GM19035 (cell line): ENCODE results near the gene BBS9.
A peak's percentile ranks its signal among the peaks of the same experiment; 100 is the strongest.

Experiments
- ATAC-seq: cut with Tn5 transposase; IDR thresholded peaks from one replicate; pipeline ENCODE4 v1.9.1; 2021; ENCODE audit not compliant: unreplicated experiment

The BBS9 gene

DNA sequence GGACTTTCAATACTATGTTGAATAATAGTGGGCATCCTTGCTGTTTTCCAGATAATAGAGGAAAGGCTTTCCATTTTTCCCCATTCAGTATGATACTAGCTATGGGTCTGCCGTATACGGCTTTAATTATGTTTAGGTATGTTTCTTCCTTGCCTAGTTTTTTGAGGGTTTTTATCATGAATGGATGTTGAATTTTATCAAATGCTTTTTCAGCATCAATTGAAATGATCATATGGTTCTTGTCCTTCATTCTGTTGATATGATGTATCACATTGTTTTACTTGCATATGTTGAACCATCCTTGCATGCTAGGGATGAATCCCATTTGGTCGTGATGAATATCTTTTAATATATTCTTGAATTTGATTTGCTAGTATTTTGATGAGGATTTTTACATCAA is 11.0 kb upstream of the BBS9 start:
- ATAC-seq: no peak

DNA sequence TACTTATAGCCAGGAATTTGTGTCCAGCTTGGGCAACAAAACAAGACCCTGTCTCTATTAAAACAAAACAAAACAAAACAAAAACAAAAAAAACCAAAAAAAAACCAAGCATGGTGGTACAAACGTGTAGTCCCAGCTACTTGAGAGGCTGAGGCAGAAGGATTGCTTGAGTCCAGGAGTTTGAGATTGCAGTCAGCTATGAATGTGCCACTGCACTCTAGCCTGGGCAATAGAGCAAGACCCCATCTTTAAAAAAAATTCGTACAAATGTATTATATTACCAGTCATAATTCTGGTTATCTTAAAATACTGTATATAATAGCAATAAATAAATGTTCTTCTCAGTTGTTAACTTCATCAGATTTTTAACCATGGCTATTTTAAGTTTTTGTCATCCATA is 2.3 kb upstream of the BBS9 start:
- ATAC-seq: no peak

DNA sequence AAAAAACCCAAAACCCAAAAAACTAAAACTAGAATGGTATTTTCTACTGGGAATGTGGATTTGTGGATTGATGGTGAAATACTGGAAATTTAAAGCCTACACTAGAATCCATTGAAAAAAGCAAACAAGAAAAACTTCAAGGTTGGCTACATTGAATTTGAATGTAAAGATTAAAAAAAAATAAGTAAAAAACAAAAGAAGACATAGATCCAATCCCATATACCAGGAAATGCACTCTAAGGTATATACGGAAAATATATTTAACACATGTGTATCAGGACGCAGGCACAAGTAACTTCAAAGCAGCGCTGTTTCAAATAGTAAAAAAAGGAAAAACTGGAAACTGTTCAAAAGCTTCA is 754 bp upstream of the BBS9 start:
- ATAC-seq: no peak

DNA sequence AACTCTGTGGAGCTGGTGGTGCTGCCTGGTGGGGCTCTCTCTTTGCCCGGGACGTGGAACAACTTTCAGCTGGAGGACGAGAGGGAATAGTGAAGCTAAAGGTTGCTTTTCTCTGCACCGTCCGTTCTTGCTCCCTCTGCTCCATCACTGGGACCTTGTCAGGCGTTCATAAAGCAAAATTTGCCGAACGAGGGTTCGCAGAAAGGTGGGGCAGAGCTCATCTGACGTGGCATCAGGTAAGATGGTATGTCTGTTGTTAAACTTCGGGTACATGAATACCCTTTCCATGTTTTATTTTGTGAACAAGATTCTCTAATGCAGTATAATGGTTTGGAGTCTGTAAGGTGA is 416 bp downstream of the BBS9 start:
- peak; percentile 3 for ATAC-seq

DNA sequence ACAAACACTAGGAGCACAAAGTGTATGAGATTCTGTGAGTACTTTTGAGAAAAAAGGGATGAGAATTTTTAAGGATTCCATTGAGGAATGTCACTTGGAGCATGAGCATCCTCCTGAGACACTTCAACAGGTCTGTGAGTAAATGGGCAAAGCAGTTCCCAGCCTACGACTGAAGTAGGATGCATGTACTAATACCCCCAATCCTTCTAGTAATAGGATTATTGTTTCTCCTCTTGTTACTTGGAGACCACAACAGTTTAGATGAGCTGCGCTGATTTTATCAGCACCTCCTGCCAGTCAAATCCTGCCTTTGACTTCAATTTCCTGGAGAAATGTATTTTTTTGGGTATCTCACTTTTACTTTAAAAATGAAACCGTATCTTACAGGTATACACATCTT is 820 bp downstream of the BBS9 start:
- ATAC-seq: no peak

DNA sequence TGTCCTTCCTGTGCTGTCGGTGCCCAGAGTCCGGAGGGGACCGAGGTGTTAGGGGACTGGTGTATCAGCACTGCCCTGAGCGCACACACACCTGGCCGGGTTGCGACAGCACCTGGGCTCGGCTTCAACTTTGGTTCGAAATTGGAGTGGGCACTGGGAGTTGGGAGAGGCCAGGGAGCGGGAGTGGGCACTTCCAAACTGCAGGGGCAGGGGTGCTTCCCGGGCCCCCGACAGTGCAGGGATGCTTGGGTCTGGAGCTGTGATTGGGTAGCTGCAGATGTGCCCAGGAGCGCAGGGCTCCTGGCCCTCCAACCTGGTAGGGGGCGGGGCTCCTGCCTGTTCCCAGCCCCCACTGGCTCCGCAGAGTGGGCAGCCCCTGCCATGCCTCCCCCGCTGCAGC is 7.7 kb downstream of the BBS9 start:
- ATAC-seq: no peak

DNA sequence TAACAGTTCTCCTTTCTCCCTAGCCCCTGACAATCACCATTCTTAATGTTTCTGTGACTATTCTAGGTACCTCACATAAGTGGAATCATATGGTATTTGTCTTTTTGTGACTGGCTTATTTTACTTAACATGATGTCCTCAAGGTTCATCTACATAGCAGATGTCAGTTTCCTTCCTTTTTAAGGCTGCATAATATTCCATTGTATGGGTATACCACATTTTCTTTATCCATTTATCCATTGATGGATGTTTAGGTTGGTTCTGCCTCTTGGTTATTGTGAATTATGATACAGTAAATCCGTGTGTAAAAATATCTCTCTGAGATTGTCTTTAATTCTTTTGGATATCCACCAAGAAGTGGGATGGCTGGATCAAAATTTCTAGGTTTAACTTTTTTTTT is 13.2 kb downstream of the BBS9 start:
- ATAC-seq: no peak

DNA sequence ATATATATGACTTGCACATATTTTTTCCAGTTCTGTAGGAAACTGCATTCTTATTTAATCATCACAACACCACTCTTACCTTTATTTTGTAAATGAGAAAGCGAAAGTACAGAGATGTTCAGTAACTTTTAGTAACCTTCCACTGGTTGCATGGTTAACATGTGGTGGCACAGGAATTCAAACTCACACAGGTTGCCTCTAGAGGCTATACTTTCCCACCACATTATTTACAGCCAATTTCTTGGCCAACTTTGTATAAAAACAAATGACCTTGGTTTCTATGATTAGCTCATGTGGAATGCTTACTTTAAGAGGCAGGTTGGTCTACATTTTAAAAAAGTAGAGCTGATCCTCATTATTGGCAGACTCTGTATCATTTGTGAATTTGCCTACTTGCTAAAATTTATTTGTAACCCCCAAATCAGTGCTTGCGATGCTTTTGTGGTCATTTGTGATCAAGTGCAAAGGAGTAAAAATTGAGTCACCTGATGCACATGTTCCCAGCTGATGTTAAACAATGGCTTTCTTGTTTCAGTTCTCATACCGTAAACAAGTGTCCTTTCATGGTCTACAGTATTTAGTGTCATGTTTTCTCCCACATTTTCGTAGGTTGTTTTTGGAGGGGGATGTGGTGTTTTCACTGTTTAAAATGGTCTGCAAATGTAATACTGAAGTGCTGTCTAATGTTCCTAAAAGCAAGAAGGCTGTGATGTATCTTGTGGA is 14.8 kb downstream of the BBS9 start:
- ATAC-seq: no peak

DNA sequence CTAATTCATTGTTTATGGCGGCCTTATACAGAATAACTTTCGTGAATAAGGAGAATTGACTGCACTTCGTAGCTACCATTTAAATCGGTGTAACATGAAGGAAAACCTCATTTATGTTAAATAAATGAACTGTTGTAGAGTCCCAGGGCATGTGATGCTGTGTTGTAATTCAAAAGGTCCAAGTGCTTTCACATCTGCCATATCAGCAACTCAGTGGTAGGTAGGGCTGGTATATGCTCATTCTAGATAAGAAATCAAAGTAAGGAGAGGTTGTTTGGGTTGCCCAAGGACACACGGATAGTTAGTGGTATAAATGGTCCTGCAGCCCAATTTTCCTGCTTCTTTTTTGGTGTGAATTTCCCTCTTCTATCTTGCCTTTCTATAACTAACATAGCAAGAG is 15.8 kb downstream of the BBS9 start:
- no peak for ATAC-seq

DNA sequence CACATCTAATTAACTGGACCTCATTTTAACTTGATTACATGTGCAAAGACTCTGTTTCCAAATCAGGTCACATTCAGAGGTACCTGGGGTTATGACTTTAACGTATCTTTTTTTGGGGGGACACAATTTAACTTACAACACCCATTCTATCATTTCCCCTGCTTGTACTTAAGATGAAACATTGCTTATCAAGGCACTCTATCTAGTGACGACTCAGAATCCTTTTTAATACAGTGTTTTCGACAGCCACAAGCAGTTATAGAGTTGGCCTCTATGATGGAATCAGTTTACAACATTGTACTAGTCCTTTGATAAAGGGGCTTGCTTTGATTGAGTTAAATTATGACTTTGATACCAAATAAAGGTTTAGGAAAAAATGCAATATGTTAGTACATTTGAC is 22.7 kb downstream of the BBS9 start:
- ATAC-seq: no peak

DNA sequence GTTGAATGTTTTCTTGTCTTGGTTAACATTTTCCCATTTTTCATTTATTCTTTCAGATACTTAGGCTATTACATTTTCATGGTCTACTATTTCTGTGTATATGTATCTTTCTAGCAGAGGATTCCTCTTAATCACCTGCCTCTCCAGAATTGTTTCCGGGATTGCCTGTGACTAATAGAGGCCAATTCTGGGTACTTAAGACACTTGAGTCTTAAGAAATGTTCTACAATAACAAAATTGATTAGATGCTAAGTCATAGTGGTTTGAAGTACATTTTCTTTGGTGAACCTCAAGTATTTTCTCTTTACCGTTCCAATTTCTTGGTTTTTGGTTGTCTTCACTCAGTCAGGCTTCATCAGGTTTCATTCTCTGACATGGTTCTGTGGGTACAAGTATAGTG is 26.4 kb downstream of the BBS9 start:
- no peak for ATAC-seq

DNA sequence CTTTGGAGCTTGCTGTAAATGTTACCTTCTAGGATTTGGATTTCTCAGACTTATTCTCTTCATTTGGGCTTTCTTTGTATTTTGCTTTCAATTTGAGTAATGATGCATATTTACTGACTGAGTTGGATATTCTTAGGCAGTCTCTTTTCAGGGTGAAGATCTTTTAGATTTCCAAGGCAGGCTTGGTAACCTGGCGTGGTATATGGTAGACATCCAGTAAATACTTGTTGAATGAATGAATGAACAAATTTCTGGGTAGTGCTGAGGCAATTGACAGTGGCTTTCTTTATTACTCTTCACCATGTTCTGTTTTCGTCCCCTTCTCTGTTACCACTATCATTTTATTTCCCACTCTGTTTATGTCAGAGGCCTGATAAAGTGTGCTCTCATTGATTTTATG is 27.1 kb downstream of the BBS9 start:
- no peak for ATAC-seq

DNA sequence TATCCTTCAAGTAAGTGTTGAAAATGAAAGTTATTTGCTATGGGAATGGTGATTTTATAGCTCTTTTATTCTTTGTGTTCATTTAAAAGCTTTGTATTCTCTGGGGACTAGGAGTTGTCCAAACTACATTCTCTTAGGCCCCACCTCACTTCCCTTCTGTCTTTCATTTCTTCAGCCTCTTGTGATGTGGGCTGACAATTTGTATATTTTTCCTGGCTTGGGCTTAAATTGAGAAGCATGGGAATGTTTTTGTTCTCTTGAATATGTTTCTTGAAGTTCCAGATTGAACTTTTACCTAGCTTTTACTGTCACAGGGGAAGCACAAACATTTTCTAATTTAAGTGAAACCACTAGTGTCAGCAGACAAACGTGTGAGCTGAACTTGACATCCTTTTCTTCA is 27.9 kb downstream of the BBS9 start:
- ATAC-seq: no peak

DNA sequence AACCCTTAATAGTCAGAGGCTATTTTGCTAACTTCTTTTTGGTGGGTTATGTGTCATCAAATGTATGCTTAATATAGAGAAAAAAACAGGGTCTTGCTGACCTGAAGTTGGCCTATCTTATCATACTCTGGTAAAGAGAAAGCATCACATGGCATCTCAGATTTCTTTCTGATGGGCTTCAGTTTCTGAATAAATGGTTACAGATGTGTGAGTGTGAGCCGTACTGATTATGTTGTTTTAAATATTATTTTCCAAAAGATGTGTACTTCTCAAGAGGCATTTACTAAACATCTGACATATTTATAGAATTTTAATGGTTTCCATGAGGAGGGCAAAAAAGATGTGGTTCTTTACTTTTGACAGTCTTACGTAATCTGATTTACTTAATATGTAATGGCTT is 28.4 kb downstream of the BBS9 start:
- ATAC-seq: no peak

DNA sequence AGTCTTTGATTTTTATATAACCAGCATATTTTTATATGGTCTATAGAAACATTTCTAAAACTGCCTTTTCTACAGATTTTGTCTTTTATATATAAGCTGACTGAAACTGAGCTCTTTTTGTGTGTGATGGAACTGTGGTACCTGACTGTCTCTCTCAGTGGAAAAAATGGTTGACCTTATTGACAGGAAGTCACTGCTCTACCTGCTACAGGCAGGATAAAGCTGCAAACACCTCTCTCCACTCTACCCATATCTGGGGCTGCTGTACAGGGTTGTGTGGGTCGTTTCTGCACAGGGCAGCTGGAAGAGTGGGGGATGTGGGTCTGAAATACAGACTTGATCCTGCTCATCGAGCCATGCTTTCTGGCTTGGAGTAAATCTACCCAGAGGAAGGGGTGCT is 48.5 kb downstream of the BBS9 start:
- ATAC-seq: no peak

DNA sequence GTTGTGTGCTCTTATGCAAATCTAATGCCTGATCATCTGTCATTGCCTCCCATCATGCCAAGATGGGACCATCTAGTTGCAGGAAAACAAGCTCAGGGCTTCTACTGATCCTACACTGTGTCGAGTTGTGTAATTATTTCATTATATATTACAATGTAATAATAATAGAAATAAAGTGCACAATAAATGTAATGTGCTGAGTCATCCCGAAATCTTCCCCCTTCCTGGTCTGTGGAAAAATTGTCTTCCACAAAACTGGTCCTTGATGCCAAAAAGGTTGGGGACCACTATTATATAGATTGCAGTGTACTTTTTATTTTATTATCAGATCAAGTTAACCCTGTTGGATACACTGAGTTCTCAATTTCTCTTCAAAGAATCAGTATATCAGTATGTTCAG is 50.2 kb downstream of the BBS9 start:
- ATAC-seq: no peak

DNA sequence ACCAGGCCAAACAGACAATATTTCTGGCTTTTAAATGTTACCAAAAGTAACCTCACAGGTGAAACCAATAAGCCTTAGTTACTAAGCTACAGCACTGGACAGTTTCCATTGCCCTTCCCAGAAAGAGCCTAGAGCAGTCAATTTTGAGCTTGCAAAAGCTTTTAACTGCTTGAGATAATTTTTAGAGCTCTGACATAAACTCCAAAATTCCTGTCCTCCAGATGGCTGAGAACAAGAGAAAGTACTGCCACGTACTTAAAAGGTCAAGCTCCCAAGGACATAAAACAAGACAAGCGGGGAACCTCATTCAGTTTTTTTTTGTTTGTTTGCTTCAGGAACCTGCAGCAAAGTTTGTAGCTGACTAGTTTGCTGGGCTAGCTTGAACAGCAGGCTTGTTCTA is 54.1 kb downstream of the BBS9 start:
- ATAC-seq: no peak

DNA sequence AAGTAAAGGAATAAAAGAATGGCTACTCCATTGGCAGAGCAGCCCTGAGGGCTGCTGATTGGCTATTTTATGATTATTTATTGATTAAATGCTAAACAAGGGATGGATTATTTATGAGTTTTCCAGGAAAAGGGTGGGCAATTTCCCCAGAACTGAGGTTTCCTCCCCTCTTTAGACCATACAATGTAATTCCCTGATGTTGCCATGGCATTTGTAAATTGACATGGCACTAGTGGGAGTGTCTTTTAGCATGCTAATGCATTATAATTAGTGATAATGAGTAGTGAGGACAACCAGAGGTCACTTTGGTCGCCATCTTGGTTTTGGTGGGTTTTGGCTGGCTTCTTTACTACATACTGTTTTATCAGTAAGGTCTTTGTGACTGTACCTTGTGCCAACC is 55.5 kb downstream of the BBS9 start:
- ATAC-seq: no peak

DNA sequence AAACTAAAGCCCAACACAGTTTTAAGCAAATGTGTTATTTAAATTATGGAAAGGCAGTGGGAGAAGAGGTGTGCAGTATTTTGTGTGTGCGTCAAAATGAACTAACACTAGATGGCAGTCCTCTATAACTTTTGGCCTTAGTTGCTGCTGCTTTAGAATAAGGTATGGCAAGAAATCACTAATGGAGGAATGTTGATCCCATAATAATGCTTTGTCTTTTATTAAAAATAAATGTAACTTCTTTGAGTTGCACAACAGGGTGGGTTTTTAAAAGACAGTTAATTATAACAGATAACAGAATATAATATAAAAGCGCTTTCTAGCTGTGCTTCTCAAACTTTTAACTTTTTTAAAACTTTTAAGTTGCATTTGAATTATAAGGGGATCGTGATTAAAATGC is 56.4 kb downstream of the BBS9 start:
- peak; percentile 88 for ATAC-seq

DNA sequence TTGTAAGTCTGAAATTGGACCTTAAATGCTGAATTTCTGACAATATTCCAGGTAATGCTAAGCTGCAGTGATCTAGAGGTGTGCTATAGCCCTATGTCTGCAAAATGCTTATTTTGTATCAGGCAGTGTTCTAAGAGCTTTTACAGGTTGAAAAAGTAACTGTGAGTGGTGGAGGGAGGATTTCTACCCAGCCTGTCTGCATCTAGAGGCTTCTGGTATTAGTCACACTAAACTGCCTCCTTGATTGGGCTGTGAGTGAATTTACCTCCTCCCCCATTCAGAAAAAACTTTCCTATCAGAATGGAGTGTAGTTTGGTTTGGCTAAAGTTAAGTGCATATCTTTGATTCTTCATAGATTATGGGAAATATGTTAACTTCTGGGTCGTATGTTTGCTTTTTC is 56.8 kb downstream of the BBS9 start:
- ATAC-seq: no peak

DNA sequence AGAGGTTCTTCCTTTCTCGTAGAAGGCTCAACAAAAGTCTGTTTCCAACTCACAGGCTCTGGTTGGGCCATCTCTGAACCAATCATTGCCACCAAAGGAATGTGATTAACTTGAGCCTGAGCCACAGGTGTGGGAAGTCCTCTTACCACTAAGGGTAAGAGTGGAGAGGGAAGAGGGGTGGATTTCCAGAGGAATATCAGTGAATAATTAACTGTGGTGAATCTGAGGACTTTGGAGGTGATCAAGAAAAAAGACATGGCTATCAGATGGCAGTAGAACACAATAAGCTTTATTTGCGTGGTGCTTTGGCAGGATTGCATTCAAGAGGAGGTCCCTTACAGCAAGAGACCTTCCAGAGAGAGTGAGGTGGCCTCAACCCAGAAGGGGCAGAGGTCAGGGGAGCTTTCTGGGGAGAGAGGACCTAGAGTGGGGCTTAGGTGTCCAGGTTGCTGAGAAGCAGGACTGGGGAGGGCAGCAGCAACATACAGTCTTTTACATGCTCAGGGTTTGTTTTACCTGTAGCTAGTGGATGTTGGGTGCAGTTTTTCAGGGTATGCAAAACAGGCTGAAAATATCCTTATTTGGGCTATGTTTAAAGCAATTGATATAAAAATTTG is 61.4 kb downstream of the BBS9 start:
- peak; percentile 25 for ATAC-seq

DNA sequence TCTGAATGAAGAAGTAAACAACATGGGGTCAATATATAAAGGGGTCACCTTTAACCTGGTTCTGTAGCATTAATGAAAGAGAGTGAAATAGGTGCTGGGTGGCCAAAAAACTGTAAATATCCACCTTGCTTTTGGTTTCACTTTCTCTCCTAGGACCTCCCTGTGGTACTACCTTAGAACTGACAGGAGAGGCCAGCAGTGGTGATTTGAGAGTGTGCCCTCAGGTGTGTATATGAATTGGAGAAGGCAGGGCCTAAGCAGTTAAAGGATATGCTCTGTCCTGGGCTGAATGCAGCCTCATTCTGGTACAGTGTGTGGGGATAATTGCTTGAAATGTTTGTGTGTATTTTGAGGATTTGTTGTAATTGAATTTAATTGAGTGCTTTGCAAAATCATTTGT is 62.0 kb downstream of the BBS9 start:
- ATAC-seq: peak; percentile 83

DNA sequence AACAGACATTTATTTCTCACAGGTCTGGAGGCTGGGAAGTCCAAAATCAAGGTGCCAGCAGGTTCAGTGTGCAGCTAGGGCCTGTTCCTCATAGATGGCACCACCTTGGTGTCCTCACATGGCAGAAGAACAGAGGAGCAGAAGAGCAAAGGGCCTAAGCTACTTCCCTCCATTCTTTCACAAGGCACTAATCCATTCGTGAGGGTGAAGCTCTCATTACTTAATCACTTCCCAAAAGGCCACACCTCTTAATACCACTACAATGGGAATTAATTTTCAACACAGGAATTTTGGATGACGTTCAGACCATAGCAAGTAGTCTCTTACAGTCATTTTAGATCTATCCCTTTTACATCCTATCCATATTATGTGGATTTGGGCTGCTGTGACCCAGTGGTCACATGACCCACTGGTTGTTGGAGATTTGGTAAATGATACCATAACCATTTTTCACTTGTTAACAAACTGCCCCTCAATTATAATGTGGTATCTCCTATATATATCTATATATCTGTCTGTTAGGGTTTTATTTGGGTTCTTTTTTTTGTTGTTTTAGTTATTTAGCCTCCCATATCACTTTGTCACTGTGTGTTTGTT is 63.4 kb downstream of the BBS9 start:
- ATAC-seq: no peak
